H1 (cell line): ENCODE data around the gene ARHGAP26.

Source experiments
- ASH2L ChIP-seq: fragments of 200-600, 300-600 bp; sonication (generic); IDR thresholded peaks from one replicate; pipeline ENCODE4 v1.7.1; 2017; ENCODE audit warnings: low read length
- CHD2 ChIP-seq: IDR thresholded peaks from 2 replicates; pipeline ENCODE4 v1.6.1; 2012; ENCODE audit warnings: low read length, improper control_type of control experiment
- CREB1 ChIP-seq: IDR thresholded peaks from 2 replicates; pipeline ENCODE4 v1.6.1; 2012; ENCODE audit warnings: inconsistent platforms
- CTBP2 ChIP-seq: IDR thresholded peaks from 2 replicates; pipeline ENCODE4 v1.7.0; 2011; ENCODE audit warnings: borderline replicate concordance, mild to moderate bottlenecking, moderate library complexity, mixed read lengths, low read length; ENCODE audit not compliant: insufficient read depth, insufficient read length
- CTCF ChIP-seq, 3 experiments: IDR thresholded peaks; 1 replicate in 2 of 3; 2 replicates in 1 of 3; pipeline versions ENCODE4 v1.5.1 to v1.6.1; 2011; ENCODE audit warnings: low read length in 3 of 3, mild to moderate bottlenecking in 3 of 3, inconsistent platforms in 2 of 3, low read depth in 1 of 3, moderate library complexity in 1 of 3; ENCODE audit not compliant: insufficient read depth in 1 of 3; ENCODE audit errors: control extremely low read depth in 1 of 3
- EGR1 ChIP-seq: IDR thresholded peaks from 2 replicates; pipeline ENCODE4 v1.6.1; 2011; ENCODE audit warnings: low read depth, low read length, borderline replicate concordance
- EP300 ChIP-seq, 2 experiments: IDR thresholded peaks; 1 replicate in 1 of 2; 2 replicates in 1 of 2; pipeline ENCODE4 v1.6.1; 2011 to 2012; ENCODE audit warnings: low read depth in 2 of 2, low read length in 2 of 2, mild to moderate bottlenecking in 2 of 2, borderline replicate concordance in 1 of 2, inconsistent platforms in 1 of 2, moderate library complexity in 1 of 2
- GABPA ChIP-seq: IDR thresholded peaks from 2 replicates; pipeline ENCODE4 v1.6.1; 2011; ENCODE audit warnings: mild to moderate bottlenecking, low read length, moderate library complexity, borderline replicate concordance; ENCODE audit not compliant: insufficient read depth
- JUN ChIP-seq: IDR thresholded peaks from 2 replicates; pipeline ENCODE4 v1.6.1; 2011; ENCODE audit warnings: low read depth, mild to moderate bottlenecking, improper control_type of control experiment, low read length
- POLR2AphosphoS5 ChIP-seq: IDR thresholded peaks from 2 replicates; pipeline ENCODE4 v1.6.1; 2011; ENCODE audit warnings: low read depth, low read length
- SIN3A ChIP-seq, 2 experiments: IDR thresholded peaks in 1 of 2; conservative IDR thresholded peaks in 1 of 2; 2 replicates each; pipeline ENCODE4 v1.6.1; 2011 to 2012; ENCODE audit warnings: low read length in 2 of 2, improper control_type of control experiment in 1 of 2, low read depth in 1 of 2, mild to moderate bottlenecking in 1 of 2
- SIX5 ChIP-seq: IDR thresholded peaks from 2 replicates; pipeline ENCODE4 v1.6.1; 2011; ENCODE audit warnings: mild to moderate bottlenecking, low read depth, low read length
- TCF12 ChIP-seq: IDR thresholded peaks from 2 replicates; pipeline ENCODE4 v1.6.1; 2011; ENCODE audit warnings: low read depth, mild to moderate bottlenecking, low read length
- YY1 ChIP-seq: IDR thresholded peaks from 2 replicates; pipeline ENCODE4 v1.6.1; 2011; ENCODE audit warnings: low read depth, mild to moderate bottlenecking, low read length

GRCh38 chr5:142749321-142749720 is 20.9 kb upstream of the ARHGAP26 start:
- TF ChIP-seq YY1 (no peak), CTCF (IDR thresholded peaks at IDR 0.05; ENCODE audit: control extremely low read depth in 1 of 3, insufficient read depth in 1 of 3, low read depth in 1 of 3, low read length in 3 of 3) (no peak), CHD2 (no peak), TCF12 (no peak), POLR2AphosphoS5 (no peak), EGR1 (no peak), EP300 (IDR thresholded peaks at IDR 0.05; ENCODE audit: borderline replicate concordance in 1 of 2, low read depth in 2 of 2, low read length in 2 of 2) (no peak), JUN (no peak), SIN3A (conservative IDR thresholded peaks at IDR 0.05 in 1 of 2, IDR thresholded peaks at IDR 0.05 in 1 of 2; ENCODE audit: low read depth in 1 of 2, low read length in 2 of 2) (no peak), SIX5 (no peak), CREB1 (no peak), ASH2L (no peak), CTBP2 (no peak), GABPA (no peak)
